HEK293T (cell line): ENCODE data around the gene AKR1C4.
"Not testable (repeated sequence)": the region's sequence is repeated elsewhere in the genome, so short reads cannot be mapped to it uniquely, and the experiment has no call there.

ENCODE experiments used
- CTCF ChIA-PET: fragments of 350-600 bp; formaldehyde crosslinking; extraction: SDS; loops from one replicate; lab custom pipeline; 2021; ENCODE audit warnings: antibody characterized with exemption, inconsistent platforms; lab: Yijun Ruan, JAX
- POLR2A ChIA-PET: fragments of 350-600 bp; formaldehyde crosslinking; extraction: SDS; loops from one replicate; lab custom pipeline; 2020; ENCODE audit warnings: antibody characterized with exemption, inconsistent platforms; lab: Yijun Ruan, JAX
- DNase-seq: peaks from one replicate; pipeline ENCODE4 v3.0.0; 2012; ENCODE audit warnings: mixed read lengths; ENCODE audit errors: extremely low spot score
- ARNT ChIP-seq: fragments of 450-650 bp; IDR thresholded peaks from 2 replicates; pipeline ENCODE4 v1.6.1; 2017; ENCODE audit warnings: mild to moderate bottlenecking
- BHLHE40 ChIP-seq: fragments of 450-650 bp; IDR thresholded peaks from 2 replicates; pipeline ENCODE4 v1.6.1; 2016; ENCODE audit warnings: mild to moderate bottlenecking, moderate library complexity, borderline replicate concordance
- CTBP1 ChIP-seq: fragments of 450-650 bp; IDR thresholded peaks from 2 replicates; pipeline ENCODE4 v1.6.1; 2016; ENCODE audit warnings: borderline replicate concordance
- ELF4 ChIP-seq: fragments of 450-650 bp; IDR thresholded peaks from 2 replicates; pipeline ENCODE4 v1.6.1; 2017; ENCODE audit warnings: antibody characterized with exemption
- FOXA1 ChIP-seq: fragments of 450-650 bp; IDR thresholded peaks from 2 replicates; pipeline ENCODE4 v1.6.1; 2016; ENCODE audit warnings: mild to moderate bottlenecking
- FOXK2 ChIP-seq: fragments of 450-650 bp; IDR thresholded peaks from 2 replicates; pipeline ENCODE4 v1.6.1; 2016; ENCODE audit warnings: mild to moderate bottlenecking
- FOXM1 ChIP-seq: fragments of 450-650 bp; IDR thresholded peaks from 2 replicates; pipeline ENCODE4 v1.6.1; 2017; ENCODE audit warnings: mild to moderate bottlenecking, borderline replicate concordance
- HDGF ChIP-seq: fragments of 450-650 bp; IDR thresholded peaks from 2 replicates; pipeline ENCODE4 v1.6.1; 2017; ENCODE audit warnings: antibody characterized with exemption, borderline replicate concordance
- L3MBTL2 ChIP-seq: fragments of 450-650 bp; conservative IDR thresholded peaks from 2 replicates; pipeline ENCODE4 v1.6.1; 2016; ENCODE audit warnings: mild to moderate bottlenecking
- LEF1 ChIP-seq: fragments of 450-650 bp; IDR thresholded peaks from 2 replicates; pipeline ENCODE4 v1.6.1; 2017; ENCODE audit warnings: mild to moderate bottlenecking, borderline replicate concordance
- NFRKB ChIP-seq: fragments of 450-650 bp; IDR thresholded peaks from 2 replicates; pipeline ENCODE4 v1.6.1; 2016; ENCODE audit warnings: mild to moderate bottlenecking, moderate library complexity
- PKNOX1 ChIP-seq: fragments of 450-650 bp; IDR thresholded peaks from 2 replicates; pipeline ENCODE4 v1.6.1; 2016
- SP1 ChIP-seq: fragments of 450-650 bp; IDR thresholded peaks from 2 replicates; pipeline ENCODE4 v1.6.1; 2017
- SUZ12 ChIP-seq: fragments of 450-650 bp; IDR thresholded peaks from 2 replicates; pipeline ENCODE4 v1.6.1; 2016; ENCODE audit warnings: mild to moderate bottlenecking
- TARDBP ChIP-seq: fragments of 450-650 bp; IDR thresholded peaks from 2 replicates; pipeline ENCODE4 v1.6.1; 2016
- ZNF384 ChIP-seq: fragments of 450-650 bp; IDR thresholded peaks from 2 replicates; pipeline ENCODE4 v1.6.1; 2016

Gene AKR1C4

GRCh38 chr10:5242585-5242984 is 45.9 kb downstream of the AKR1C4 start:
- CTCF ChIA-PET: no interaction called here
- POLR2A ChIA-PET: no interaction called here
- TF ChIP-seq NFRKB (no peak), ZNF384 (no peak), FOXM1 (no peak), LEF1 (no peak), CTBP1 (no peak), ARNT (no peak), TARDBP (no peak), PKNOX1 (no peak), L3MBTL2 (no peak), HDGF (no peak), FOXA1 (no peak), ELF4 (no peak)
- DNase-seq: no peak

- CTCF ChIA-PET: no interaction called here
- POLR2A ChIA-PET: no interaction called here
- no peak for DNase-seq
- TF ChIP-seq L3MBTL2: no peak
- no peak for TF ChIP-seq FOXM1
- no peak for TF ChIP-seq PKNOX1
- TF ChIP-seq TARDBP: no peak
- no peak for TF ChIP-seq HDGF
These were observed 46.9 kb downstream of the AKR1C4 start for GRCh38 chr10:5243521-5243987.

- CTCF ChIA-PET: no interaction called here
- TF ChIP-seq TARDBP (no peak), LEF1 (no peak), BHLHE40 (no peak), NFRKB (no peak), ELF4 (no peak), SUZ12 (no peak), CTBP1 (no peak), ARNT (no peak), FOXM1 (no peak), FOXK2 (no peak), ZNF384 (no peak), SP1 (no peak), FOXA1 (no peak), L3MBTL2 (no peak)
- POLR2A ChIA-PET: no interaction called here
- no peak for DNase-seq
These were observed 55.8 kb downstream of the AKR1C4 start for GRCh38 chr10:5252177-5253037.

GRCh38 chr10:5254488-5254887 is 57.9 kb downstream of the AKR1C4 start:
- ChIA-PET CTCF (no interaction called here), POLR2A (no interaction called here)
- DNase-seq: no peak
- TF ChIP-seq PKNOX1: no peak
- TF ChIP-seq SP1: no peak
- TF ChIP-seq ARNT: no peak
- no peak for TF ChIP-seq FOXA1
- TF ChIP-seq LEF1: no peak
- TF ChIP-seq SUZ12: no peak
- TF ChIP-seq NFRKB: no peak
- no peak for TF ChIP-seq CTBP1
- no peak for TF ChIP-seq FOXK2
- TF ChIP-seq HDGF: no peak
- no peak for TF ChIP-seq BHLHE40
- TF ChIP-seq ZNF384: no peak
- no peak for TF ChIP-seq ELF4
- TF ChIP-seq FOXM1: no peak
- TF ChIP-seq L3MBTL2: no peak
- no peak for TF ChIP-seq TARDBP

DNA sequence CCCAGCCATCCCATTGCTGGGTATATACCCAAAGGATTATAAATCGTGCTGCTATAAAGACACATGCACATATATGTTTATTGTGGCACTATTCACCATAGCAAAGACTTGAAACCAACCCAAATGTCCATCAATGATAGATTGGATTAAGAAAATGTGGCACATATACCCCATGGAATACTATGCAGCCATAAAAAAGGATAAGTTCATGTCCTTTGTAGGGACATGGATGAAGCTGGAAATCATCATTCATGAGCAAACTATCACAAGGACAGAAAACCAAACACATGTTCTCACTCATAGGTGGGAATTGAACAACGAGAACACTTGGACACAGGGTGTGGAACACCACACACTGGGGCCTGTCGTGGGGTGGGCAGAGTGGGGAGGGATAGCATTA is 61.1 kb downstream of the AKR1C4 start:
- CTCF ChIA-PET, POLR2A ChIA-PET, DNase-seq: not testable (repeated sequence)

- TF ChIP-seq FOXA1 (no peak), ZNF384 (no peak), FOXK2 (no peak), LEF1 (no peak), FOXM1 (no peak), L3MBTL2 (no peak), ELF4 (no peak), TARDBP (no peak), NFRKB (no peak), ARNT (no peak), SUZ12 (no peak), HDGF (no peak), SP1 (no peak), PKNOX1 (no peak), BHLHE40 (no peak)
- ChIA-PET CTCF (no interaction called here), POLR2A (no interaction called here)
- no peak for DNase-seq
These were observed 62.7 kb downstream of the AKR1C4 start for GRCh38 chr10:5259132-5259951.
